Activated CD4-positive, CD25-positive, alpha-beta regulatory T cell (primary cell): ENCODE measurements around the gene SNUPN.
A peak's percentile ranks its signal among the peaks of the same experiment; 100 is the strongest.
"Not testable (repeated sequence)": the region's sequence is repeated elsewhere in the genome, so short reads cannot be mapped to it uniquely, and the experiment has no call there.

Source experiments
- DNase-seq, 4 experiments: peaks; one replicate each; lab custom pipeline; 2025; lab: John Stamatoyannopoulos, UW

The SNUPN gene

DNA sequence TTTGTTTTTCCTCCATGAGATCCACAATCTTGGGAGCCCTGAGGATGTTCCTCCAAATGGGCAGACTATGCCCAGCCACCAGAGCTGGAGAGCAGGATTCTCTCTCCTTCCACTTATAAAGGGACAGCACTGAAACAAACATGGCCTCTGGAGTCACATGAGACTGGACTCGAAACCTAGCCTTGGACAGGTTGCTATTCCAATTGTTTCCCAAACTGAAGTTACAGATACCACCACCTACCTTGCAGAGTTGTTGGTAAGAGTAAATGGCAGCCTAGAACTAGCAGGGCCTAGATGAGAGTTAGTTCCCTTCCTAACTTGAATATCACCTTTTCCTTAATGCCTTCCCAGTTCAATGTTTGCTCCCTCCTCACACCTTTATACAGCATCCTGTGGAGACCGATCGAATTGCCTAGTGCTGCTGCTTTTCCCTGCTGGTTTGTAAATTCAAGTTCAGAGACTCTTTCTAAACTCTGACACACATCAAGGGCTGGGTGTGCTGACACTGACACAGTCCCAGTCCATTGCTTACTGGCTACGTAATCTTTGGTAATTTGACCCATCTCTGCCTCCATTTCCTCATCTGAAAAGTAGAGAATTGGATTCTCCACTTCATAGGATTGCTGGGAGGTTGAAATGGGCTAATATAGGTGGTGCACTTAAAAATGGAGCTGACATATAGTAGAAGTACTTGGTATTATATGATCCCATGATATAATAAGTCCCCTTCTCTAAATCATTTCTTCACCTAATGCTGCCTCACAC lies 11.9 kb upstream of the SNUPN start:
- no peak for DNase-seq

DNA sequence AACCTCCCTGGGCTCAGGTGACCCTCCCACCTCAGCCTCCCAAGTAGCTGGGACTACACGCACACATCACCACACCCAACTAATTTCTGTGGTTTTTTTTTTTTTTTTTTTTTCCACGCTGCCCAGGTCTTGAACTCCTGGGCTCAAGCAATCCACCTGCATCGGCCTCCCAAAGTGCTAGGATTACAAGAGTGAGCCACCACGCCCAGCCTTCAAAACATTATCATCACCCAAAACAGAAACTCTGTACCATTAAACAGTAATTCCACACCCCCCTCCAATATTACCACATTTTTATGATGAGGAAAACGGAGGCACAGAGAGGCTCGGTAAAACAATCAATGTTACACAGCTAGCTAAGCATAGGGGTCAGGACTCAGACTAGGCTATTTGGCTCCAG lies 10.5 kb upstream of the SNUPN start:
- no peak for DNase-seq

DNA sequence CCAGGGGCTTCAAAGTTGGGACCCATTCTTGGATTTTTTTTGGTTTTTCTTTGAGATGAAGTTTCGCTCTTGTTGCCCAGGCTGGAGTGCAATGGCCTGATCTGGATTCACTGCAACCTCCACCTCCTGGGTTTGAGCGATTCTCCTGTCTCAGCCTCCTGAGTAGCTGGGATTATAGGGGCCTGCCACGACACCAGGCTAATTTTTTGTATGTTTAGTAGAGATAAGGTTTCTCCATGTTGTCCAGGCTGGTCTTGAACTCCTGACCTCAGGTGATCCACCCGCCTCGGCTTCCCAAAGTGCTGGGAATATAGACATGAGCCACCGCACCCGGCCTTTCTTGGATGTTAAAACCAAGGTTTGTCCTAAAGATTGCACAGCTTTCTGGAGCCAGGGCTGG lies 8.4 kb upstream of the SNUPN start:
- not testable (repeated sequence) for DNase-seq

DNA sequence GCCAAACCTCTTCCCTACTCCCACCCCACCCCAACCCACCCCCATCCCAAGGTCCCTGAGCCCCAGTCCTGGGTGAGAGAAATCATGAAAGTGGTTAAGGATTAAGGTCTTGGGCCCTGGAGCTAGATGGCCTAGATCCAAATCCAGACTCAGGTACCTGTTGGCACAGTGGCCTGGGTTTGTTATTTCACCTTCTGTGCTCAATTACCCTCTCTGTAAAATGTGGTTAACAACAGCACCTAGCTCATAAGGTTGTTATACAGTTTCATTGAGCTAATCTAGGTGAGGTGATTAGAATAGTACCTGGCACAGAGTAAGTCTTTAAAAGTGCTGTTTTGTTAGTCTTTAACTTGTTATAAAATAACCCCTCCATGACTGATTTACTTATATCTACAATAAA lies 6.4 kb upstream of the SNUPN start:
- no peak for DNase-seq

DNA sequence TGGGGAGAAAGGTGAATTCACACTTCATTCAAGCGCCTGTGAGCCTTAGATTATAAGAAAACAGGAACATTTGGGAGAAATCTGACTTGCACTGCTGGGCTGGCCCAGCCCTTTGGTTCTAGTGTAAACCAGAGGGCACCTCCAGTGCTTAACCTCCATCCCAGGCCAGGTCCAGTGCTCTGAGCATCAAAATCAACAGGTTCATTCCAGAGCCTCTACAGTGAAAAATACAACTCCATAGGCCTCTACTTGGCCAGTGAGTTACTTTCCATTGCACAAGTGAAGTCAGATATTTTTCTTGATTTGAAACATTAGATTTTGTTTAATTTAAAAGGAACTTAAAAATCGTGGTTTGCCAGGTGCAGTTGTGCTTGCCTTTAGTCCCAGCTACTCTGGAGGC lies 3.0 kb downstream of the SNUPN start:
- DNase-seq: no peak

DNA sequence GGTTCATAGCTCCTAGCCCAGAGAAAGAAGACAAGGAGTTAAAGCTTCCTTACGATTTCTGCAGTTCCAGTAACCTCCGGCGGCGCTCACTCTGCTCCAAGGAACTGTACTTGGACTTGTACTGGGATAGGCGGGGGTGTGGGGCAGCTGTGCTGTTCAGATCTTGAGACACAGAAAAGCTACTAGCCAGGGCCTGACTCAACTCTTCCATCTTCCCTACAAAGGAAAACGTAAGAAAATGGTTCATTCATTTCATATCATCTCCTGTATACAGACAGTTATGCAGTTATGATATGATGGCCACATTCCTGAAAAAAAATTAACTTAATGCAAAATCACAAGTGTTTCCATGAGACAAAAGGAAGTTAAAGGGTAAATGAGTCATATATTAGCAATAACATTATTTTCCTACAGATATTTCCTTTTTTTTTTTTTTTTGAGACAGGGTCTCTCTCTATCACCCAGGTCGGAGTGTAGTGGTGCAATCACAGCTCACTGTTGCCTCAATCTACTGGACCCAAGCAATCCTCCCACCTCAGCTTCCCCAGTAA lies 4.6 kb downstream of the SNUPN start:
- no peak for DNase-seq

DNA sequence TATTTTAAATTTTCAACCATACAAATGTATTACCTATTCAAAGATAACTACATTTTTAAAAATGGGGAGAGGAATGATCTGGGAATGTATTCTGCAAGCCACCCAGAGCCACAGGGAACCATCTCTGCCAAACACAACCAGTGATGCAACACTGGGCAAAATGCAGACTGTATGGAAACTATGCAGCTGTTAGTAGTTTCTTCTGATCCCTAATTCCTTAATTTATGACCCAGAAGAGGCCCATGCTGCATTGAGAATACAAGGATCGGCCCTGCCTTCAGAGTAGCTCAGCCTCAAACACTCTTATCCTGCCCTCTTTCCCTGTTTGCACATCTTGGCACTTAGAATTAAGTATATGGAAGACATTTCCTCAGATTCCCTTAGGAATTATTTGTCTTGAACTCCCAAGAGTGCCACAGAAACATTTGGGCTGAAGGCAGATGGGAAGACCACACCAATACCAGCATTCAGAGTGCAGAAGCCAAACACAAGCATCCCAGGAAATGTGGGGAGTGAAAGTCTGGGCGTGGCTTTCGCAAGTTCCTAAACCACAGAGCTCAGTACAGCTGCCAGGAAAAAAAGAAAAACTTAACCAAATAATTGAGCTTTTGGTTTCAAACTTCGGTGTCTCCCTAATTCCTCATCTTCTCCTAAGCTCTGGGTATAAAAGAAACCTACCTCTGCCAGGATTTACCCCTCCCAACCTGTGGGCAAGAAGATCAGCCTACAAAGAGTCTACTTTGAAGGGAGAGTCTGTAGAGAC lies 5.3 kb downstream of the SNUPN start:
- no peak for DNase-seq

DNA sequence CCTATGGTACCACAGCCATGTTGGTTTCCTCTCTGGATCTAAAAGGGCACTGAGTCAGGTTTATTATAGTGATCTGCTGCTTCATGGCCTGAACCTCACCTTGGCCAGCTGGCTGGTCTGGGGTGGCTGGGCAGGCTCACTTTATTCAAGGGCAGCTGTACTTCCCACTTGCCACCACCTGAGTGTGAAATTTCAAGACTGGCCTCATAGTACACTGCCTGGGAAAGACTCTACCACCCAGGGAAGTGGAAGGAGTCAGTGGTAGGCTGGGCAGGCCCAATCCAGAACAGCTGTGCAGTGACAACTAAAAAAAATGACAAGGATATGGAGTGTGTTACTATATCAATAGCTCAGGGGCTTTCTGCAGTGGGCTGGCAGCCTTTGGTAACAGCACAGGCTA lies 8.8 kb downstream of the SNUPN start:
- no peak for DNase-seq

DNA sequence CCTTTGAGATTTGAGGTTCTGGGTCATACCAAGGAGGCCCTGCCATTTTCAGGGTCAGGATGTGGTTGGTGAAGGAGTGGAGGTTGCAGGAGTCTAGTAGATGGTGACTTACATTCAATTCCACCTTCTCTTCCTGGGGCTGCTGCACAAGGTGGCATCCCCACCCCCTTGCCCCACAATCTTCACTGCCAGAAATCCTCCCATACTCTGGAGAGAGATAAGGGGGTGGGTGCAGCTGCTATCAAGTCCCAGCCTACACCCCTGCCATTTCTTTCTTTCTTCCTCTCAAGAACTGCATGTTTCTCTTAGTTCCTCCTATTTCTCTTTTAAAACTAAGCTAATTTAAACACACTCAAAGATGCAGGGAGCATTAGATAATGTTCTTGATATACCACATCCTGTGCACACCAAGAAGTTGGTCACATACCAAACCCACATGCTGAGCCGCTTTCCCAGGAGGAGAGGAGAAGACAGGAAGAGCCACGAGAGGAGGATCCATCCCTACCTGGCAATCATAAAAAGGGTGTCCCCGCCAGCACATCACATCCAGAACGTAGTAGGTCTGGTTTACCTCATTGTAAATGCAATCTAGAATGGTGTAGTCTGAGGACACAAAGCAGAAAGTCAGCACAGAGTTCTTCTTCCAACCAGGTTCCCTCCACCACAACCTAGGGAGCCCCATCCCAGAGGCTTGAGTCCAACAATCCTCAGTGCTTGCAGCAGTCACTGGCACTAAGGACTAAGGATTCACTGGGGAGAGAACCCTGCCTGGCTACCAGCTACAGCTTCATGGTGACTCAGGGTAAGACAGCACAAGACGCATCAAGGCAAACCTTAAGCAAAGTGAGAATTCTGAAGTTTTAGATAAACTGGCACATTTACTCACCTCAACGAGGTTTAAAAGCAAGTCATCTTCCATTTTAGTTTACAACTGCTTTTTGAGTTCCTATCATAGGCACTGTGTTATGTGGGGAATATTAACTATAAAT lies 18.5 kb downstream of the SNUPN start:
- DNase-seq: no peak

DNA sequence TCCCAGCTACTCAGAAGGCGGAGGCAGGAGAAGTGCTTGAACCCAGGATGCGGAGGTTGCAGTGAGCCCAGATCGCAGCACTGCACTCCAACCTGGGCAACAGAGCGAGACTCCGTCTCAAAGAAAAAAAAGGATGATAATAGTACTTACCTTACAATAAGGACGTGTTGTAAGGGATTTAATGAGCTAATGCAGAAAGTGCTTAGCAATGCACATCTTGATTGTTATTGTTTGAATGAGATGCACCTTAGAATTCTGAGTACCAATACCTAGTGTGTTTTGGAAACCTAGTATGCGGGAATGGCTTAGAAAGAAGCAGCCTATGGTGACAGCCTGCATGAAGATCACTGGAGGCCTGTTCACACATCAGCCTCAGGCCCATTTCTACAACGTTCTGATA lies 19.5 kb downstream of the SNUPN start:
- DNase-seq: no peak

DNA sequence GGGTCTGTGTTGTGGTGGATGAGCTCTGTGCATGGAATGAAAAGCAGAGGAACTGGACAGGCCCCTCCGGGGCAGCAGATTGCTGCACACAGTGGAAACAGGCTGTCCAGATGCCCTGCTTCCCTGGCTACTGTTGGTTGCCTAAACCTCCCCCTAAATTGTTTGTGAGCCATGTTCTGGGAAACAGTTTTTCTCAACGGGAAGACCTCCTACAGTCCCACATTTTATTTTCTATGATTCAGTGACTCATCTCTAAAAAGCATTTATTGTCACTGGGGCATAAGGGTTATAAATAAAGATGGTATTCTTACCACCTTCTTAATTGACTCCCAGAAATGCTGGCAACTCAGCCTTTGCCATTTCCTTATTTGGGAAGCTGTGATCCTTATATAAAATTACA lies 26.1 kb downstream of the SNUPN start:
- no peak for DNase-seq

DNA sequence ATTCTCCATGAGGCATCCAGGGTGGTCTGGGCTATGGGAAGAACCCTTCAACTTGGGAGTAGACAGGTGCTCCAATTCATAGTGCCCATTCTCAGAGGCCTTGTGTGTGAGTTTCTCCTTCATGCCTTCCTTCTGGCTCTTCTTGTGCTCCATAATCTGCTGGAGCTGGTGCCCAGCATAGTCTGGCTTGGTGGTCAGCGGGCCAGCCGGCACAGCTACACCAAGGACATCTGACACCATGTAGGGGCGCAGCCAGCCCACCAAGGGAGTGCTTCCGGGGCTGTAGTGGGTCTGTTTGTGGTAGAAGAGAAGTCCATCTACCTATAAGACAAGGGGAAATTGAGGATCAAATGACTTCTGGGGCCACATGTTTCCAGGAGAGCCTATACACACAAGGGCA lies 27.2 kb downstream of the SNUPN start:
- no peak for DNase-seq

DNA sequence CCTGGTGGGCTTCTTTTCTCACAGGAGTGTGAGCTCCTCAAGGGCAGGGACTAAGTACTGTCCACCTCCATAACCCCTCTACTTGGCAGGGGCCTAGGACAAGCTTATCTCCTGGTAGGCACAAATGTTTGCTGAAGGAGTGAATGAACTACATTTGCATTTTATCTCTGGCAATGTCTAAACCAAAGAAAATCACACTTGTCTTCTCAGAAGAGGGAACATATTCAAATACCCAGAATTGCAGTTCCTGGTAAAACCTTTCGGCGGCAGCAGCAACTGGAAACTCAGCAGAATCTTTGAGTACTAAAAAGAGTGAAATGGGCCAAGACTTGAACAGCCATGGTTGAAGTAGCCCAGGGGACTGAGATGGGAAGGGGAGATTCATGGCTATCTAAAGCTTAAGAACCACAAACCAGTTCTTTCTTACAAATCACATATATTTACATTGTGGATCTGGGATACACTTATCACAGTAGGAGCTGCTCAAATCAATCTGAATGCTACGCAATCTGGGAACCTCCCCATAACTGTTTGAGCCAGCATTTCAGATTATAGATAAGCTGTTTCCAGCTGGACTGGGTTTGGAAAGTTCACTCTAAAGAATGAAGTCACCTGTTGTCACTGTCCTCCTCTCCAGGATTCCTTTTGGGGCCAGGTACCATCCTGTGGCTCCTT lies 27.7 kb downstream of the SNUPN start:
- peak in 2 of 4 experiments; percentile 6 to 7 for DNase-seq

DNA sequence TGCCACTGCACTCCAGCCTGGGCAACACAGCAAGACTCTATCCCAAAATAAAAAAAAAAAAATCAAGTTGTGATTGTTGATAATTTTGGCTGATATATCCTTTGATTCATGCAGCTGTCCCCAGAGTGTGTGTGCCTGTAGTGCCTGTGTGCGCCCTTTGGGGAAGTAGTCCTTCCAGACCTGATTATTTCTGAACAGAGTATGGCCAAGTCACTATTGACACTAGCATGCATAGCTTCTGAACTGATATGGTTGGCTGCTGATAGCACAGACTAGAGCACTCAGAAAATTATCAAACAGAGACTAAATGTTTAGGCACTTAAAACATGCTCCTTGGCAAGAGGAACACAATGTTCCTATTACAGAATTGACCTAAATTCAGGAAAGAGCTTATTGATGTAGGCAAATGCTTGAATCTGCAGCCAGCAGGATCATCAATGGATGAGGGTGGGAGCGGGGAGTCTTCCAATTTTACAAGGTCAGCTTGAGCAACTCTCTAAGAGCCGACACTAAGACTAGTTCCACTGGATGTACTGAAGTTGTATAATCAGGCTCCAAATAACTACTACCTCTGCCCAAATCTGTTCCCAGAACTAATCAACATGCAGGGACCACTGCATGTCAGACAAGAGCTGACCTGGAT lies 28.7 kb downstream of the SNUPN start:
- no peak for DNase-seq

DNA sequence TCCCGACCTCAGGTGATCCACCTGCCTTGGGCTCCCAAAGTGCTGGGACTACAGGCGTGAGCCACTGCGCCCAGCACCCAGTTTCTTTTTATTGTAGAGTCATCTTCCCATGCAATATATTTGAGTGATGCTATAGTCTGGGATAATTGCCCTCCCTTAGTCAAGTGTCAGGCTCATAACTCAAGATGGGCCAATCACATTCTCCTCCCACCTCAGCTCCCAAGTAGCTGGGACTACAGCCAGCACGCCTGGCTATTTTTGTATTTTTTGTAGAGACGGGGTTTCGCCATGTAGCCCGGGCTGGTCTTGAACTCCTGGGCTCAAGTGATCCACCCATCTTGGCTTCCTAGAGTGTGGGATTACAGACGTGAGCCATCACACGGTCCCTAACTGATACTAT lies 31.2 kb downstream of the SNUPN start:
- DNase-seq: no peak

DNA sequence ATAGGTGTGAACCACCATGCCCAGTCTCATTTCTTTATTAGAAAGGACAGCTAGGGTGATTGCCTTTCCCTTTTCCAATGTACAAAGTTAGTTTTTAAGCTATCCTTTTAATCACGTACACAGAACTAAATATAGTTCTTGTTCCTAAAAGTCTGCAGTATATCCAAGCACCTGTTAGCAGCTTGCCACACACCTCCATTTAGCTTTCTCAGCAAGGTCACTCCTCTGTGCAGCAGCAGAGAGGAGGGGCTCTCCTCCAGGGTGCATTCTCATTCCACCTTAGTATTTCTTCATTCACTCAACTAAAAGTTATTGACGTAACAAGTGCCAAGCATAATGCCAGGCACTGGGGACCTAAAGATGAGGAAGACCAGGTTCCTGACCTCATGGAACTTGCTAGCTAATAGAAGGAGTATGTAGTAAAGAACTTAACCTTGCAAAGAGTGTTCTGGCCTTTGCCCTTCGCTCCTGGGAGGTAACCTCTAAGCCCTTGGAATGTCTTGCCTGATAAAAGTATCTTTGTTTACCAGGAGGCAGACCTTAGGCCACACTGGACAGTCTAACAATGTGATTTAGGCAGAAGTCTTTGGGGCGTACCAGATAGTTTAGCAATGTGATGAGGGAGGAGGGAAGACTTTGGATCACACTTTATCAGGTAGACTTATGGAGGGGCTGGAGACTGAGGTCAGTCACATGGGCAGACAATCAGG lies 33.7 kb downstream of the SNUPN start:
- DNase-seq: no peak

DNA sequence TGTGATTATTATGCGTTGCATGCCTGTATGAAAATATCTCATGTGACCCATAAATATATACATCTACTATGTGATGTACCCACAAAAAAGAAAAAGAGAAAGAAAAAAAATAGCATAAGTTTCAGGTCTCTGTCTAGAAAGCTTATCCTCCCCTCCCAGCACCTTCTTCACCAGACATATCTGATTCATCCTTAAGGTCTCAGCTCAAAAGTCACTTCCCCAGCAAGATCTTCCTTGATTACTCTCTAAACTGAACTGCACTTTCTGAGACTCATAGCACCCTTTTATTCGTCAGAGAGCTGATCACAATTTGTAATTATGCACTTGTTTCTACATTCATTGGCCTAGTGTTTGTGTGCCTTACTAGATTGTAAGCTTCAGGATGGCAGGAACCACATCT lies 35.3 kb downstream of the SNUPN start:
- DNase-seq: no peak

DNA sequence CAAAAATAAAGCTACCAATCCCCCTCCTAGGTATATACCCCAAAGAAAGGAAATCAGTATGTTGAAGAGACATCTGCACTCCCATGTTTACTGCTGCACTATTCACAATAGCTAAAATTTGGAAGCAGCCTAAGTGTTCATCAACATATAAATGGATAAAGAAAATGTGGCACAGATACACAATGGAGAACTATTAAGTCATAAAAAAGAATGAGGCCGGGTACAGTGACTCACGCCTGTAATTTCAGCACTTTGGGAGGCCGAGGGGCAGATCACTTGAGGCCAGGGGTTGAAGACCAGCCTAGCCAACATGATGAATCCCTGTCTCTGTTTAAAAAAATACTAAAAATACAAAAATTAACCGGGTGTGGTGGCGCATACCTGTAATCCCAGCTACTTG lies 36.5 kb downstream of the SNUPN start:
- DNase-seq: no peak

DNA sequence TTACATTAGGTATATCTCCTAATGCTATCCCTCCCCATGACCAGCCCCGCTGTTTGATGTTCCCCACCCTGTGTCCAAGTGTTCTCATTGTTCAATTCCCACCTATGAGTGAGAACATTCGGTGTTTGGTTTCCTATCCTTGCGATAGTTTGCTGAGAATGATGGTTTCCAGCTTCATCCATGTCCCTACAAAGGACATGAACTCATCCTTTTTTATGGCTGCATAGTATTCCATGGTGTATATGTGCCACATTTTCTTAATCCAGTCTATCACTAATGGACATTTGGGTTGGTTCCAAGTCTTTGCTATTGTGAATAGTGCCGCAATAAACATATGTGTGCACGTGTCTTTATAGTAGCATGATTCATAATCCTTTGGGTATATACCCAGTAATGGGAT lies 39.1 kb downstream of the SNUPN start:
- DNase-seq: not testable (repeated sequence)

DNA sequence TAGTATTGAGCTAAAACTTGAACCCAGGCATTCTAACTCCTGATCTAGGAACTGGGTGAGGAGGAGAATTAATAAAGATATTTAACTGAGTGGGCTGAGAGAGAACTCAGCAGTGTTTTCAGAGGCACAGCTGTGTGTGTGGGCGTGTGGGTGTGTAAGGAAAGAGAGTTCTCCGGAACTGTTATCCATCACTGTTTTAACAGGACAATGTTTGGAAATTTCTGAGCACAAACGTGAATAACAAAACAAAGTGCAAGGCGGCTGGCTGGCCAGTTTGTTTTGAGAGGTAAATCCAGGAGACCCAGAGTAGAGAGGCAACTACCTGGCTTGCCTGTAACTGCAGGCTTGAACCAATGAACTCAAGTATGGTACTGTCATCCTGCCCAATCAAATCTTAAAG lies 41.4 kb downstream of the SNUPN start:
- no peak for DNase-seq
